Stomach (tissue), 9 donors: ENCODE data around the gene PEAK3. TPM values are rescaled to one million over a fixed set of nuclear protein-coding genes. Genes with fewer than 3 reads are reported as not detected.

Experiments
- DNase-seq, 2 donors: peaks; one replicate each; pipeline versions ENCODE4 v3.0.0 to v3.0.0-alpha.2; 2013 to 2019
- H3K27ac ChIP-seq, 5 donors: fragments of 200-600 bp in 4 of 5; sonication (generic) in 4 of 5; one replicate each; pipeline ENCODE4 v1.5.1; 2013 to 2019; ENCODE audit warnings: mild to moderate bottlenecking in 1 of 5, moderate library complexity in 1 of 5
- H3K27me3 ChIP-seq, 3 donors: fragments of 200-600 bp; sonication (generic); one replicate each; pipeline ENCODE4 v1.5.1; 2017 to 2019; ENCODE audit warnings: mixed run types in 1 of 3
- H3K36me3 ChIP-seq, 4 donors: fragments of 200-600 bp; sonication (generic); 1 replicate in 3 of 4; 2 replicates in 1 of 4; pipeline ENCODE4 v1.5.1; 2016 to 2019
- H3K4me1 ChIP-seq, 4 donors: fragments of 200-600 bp; sonication (generic); one replicate each; pipeline ENCODE4 v1.5.1; 2016 to 2019
- H3K4me3 ChIP-seq, 4 donors: fragments of 200-600 bp; sonication (generic) in 3 of 4; one replicate each; pipeline ENCODE4 v1.5.1; 2016 to 2019; ENCODE audit warnings: mild to moderate bottlenecking in 1 of 4
- H3K9me3 ChIP-seq, 4 donors: fragments of 200-600 bp; sonication (generic); one replicate each; pipeline ENCODE4 v1.5.1; 2016 to 2019
- EP300 ChIP-seq: sonication (generic); formaldehyde crosslinking; IDR thresholded peaks from one replicate; pipeline ENCODE4 v1.6.1; 2017; ENCODE audit warnings: antibody characterized with exemption
- POLR2A ChIP-seq, 4 donors: fragments of 450-650 bp; IDR thresholded peaks; one replicate each; pipeline ENCODE4 v1.6.1; 2016; ENCODE audit warnings: antibody characterized with exemption in 4 of 4, control low read depth in 2 of 4, mild to moderate bottlenecking in 1 of 4, moderate library complexity in 1 of 4
- POLR2AphosphoS5 ChIP-seq, 3 donors: sonication (generic); formaldehyde crosslinking; IDR thresholded peaks; one replicate each; pipeline ENCODE4 v1.6.1; 2016; ENCODE audit warnings: antibody characterized with exemption in 3 of 3
- WGBS, 5 donors: extraction: QIAGEN DNeasy Blood & Tissue Kit in 3 of 5; methylation state at CpG; one replicate each; pipeline versions ENCODE4 v1.1.5 to v1.1.7; 2013 to 2018; 5-methylcytosine and 5-hydroxymethylcytosine counted together
- intact Hi-C: fragments of 100-400 bp; cut with DNase I; formaldehyde crosslinking; loops from one replicate; pipeline ENCODE4 v1.15.1; 2023; ENCODE audit warnings: low total_unique reads
- polyA plus RNA-seq, 3 donors: library from polyadenylated mRNA; stranded (reverse); fragments of 200-250 nt; gene quantifications; one replicate each; pipeline ENCODE4 v1.2.3, GENCODE V29; 2013
- total RNA-seq, 5 donors: library from RNA; depleted of rRNA; stranded (reverse); fragments of >200 nt; gene quantifications; one replicate each; pipeline versions ENCODE4 v1.1.0 to v1.2.3, GENCODE V29; 2014 to 2016
- TF ChIP-seq, protein P1 (sequence below), 7 experiments: fragments of 450-650 bp in 4 of 7; fragments of 200-600 bp in 3 of 7; sonication (generic) in 3 of 7; IDR thresholded peaks; one replicate each; pipeline ENCODE4 v1.5.1; 2016 to 2019; ENCODE audit warnings: antibody characterized with exemption in 7 of 7, control low read depth in 2 of 7, mild to moderate bottlenecking in 1 of 7
- donor health status: healthy with polysubstance abuse.
- donor health status: Bipolar disorder and iron deficiency.
- donor health status: healthy.

The PEAK3 gene
- total and polyA plus RNA-seq, 8 donors: 0.15 to 1.4 (median 0.59) TPM; not detected in 4

DNA sequence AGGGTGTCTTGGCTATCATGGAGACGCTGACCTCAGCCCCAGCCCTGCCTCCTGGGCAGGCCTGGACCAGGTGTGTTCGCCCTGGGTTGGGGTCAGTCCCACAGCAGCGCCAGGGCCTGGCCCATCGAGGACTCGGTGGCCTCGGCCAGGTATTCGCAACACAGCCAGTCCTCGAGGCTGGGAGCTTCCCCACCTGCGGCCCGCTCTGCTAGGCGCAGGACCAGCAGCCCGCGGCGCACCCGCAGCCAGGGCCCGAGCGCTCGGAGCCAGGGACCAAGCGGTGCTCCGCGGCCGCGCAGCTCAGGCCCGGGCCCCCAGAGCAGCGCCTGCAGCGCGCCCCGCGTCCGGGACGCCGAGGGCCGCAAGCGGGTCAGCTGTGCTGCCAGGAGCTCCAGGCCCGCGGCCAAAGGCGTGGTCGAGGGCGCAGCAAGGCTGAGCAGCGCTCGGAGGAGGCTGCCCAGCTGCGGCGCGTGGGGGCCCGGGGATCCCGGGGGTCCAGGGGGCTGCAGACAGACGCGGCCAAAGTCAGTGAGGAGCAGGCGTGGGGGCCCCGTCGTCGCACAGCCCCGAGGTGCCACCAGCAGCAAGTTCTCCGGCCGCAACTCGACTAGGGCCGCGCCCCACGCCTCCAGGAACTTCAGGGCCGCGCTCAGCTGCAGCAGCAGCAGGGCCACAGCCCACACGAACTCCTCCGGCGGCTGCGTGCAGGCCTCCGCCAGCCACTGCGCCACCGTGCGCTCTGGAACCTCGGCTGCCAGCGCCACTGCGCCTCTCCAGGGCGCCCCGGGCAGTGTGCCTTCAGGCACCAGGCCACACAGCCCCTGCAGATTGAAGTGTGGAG is 6.2 kb downstream of the PEAK3 start:
- Histone ChIP-seq H3K27ac (peak overlapping the region; percentile 8 to 56 (median 48)), H3K4me3 (peak overlapping the region in 2 of 4 donors; percentile 2 to 32), H3K4me1 (peaks cover 48 to 81% (median 57%) of the 10 kb centered on the region in 4 donors), H3K27me3 (no peaks in the 10 kb centered on the region), H3K36me3 (peaks cover 13 to 40% (median 37%) of the 10 kb centered on the region in 4 donors), H3K9me3 (no peaks in the 10 kb centered on the region)
- intact Hi-C loops: no loop called here
- WGBS, 5 donors: 43 to 53% (median 46%) methylated on average over 30 to 74 of the region's 74 CpGs
- TF ChIP-seq POLR2A (IDR thresholded peaks at IDR 0.05): no peak
- TF ChIP-seq POLR2AphosphoS5 (IDR thresholded peaks at IDR 0.05): peak in 1 of 3 donors; percentile 2
- DNase-seq: peak in 1 of 2 donors; percentile 63

DNA sequence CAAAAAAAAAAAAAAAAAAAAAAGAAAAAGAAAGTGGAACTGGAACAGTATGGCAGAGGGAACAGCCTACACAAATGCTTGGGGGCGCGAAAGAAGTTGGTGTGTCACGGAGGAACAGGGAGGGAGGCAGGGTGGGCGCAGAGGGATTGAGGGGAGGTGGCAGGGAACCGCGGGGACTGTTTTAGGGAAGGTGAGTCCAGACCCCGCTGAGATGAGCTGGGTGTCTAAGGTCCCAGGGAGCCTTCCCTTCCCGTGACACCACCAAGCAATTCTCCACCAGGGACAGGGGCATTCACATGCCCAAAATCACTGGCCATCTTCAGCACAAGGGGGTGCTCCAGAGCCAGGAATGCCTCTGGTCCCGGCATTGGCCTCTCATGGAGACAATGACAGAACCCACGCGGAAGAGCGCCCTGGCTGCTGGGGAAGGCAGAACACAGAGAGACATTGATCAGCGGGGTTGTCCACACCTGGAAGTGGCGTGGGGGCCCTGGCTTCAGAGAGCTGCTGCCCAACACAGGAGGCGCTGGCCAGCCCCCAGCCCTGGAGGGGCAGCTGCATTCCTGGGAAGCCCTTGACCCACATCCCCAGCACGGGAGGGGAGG is 6.9 kb downstream of the PEAK3 start:
- peak; percentile 69 to 86 for DNase-seq
- Histone ChIP-seq H3K27me3 (no peaks in the 10 kb centered on the region), H3K4me1 (peaks cover 48 to 76% (median 58%) of the 10 kb centered on the region in 4 donors), H3K4me3 (peak overlapping the region in 2 of 4 donors; percentile 2 to 32), H3K36me3 (peaks cover 13 to 40% (median 37%) of the 10 kb centered on the region in 4 donors), H3K9me3 (no peaks in the 10 kb centered on the region), H3K27ac (peak overlapping the region in 4 of 5 donors; percentile 36 to 56 (median 48))
- TF ChIP-seq POLR2AphosphoS5 (IDR thresholded peaks at IDR 0.05) (peak in 2 of 3 donors; percentile 8 to 27), EP300 (no peak), POLR2A (IDR thresholded peaks at IDR 0.05) (no peak)
- TF ChIP-seq, protein P1, sequence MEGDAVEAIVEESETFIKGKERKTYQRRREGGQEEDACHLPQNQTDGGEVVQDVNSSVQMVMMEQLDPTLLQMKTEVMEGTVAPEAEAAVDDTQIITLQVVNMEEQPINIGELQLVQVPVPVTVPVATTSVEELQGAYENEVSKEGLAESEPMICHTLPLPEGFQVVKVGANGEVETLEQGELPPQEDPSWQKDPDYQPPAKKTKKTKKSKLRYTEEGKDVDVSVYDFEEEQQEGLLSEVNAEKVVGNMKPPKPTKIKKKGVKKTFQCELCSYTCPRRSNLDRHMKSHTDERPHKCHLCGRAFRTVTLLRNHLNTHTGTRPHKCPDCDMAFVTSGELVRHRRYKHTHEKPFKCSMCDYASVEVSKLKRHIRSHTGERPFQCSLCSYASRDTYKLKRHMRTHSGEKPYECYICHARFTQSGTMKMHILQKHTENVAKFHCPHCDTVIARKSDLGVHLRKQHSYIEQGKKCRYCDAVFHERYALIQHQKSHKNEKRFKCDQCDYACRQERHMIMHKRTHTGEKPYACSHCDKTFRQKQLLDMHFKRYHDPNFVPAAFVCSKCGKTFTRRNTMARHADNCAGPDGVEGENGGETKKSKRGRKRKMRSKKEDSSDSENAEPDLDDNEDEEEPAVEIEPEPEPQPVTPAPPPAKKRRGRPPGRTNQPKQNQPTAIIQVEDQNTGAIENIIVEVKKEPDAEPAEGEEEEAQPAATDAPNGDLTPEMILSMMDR (IDR thresholded peaks at IDR 0.05): peak in 5 of 7 experiments; percentile 30 to 49 (median 33)
- WGBS, 5 donors: 53 to 70% (median 60%) methylated on average over 8 to 16 of the region's 16 CpGs
- intact Hi-C loops: loop anchor here (5.0 kb wide), 1 partner anchor 43 kb away; no protein-coding TSS in a partner anchor

DNA sequence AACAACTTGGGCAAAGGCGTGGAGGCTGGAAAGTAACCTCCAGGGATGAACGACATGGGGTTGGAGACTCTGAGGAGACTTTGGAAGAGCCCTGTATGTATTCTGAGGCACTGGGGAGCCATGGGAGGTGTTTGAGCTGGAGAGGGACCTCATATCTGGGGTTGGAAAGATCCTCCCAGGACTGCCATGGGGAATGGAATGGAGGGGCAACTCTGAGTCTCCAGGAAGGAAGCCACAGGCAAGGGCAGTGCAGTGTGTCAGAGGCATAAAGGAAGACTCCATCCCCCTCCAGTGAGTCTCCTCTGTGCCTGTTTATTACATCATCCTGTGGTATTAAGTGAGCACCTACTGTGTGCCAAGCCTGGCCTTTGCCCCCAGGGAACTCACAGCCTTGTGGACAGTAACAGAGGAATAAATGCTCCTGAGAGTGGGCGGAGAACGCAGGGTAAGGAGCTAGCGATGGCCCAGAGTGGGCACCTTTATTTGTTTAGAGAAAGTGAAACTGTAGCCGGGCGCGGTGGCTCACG is 7.7 kb downstream of the PEAK3 start:
- H3K27ac ChIP-seq: peak overlapping the region; percentile 38 to 99 (median 98)
- peaks cover 48 to 72% (median 58%) of the 10 kb centered on the region in 4 donors for H3K4me1 ChIP-seq
- no peak for DNase-seq
- H3K36me3 ChIP-seq: peaks cover 13 to 40% (median 37%) of the 10 kb centered on the region in 4 donors
- intact Hi-C loops: loop anchor here (5.0 kb wide), 1 partner anchor 42 kb away; no protein-coding TSS in a partner anchor
- no peaks in the 10 kb centered on the region for H3K9me3 ChIP-seq
- peak overlapping the region in 3 of 4 donors; percentile 18 to 99 (median 97) for H3K4me3 ChIP-seq
- 78 to 91% (median 81%) methylated on average over 9 of the region's 9 CpGs for WGBS, 5 donors
- H3K27me3 ChIP-seq: no peaks in the 10 kb centered on the region
- TF ChIP-seq EP300: no peak
- TF ChIP-seq, protein P1 (IDR thresholded peaks at IDR 0.05): no peak
- no peak for TF ChIP-seq POLR2A (IDR thresholded peaks at IDR 0.05)

DNA sequence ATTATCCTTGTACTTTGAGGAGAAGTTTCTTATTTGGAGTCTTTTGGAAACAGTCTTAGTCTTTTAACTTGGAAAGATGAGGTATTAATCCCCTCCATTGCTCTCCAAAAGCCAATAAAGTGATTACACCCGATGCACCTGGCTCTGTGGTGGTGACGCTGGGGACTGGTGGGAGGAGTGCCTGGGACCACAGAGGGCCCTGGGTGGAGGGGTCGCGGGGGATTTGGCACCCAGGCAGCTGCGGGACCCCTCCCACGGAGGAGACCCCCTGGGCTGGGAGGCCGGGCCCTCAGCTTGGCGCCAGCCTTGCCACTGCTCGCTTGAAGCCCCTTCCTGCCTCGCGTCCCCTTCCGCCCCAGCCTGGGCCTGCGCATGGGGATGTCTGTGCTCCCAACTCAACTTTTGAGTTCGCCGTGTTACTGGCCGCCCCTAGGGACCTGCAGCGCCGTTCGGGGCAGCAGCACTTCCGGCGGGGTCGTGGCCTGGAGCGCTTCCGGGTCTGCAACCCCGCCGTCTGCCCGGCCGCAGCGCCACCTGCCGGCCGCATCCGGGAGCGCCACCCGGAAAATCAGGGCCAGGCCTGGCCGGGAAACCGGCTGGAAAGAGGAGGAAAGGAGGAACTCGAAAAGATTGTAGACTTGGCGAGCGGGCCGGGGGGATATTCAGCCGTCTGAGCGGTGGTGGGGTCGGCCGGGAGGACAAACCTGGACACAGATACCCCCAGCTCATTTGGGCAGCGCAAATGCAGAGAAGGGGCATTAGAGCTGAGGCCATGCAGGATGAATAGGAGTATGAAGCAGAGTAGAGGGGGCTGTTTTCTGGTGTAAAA is 8.4 kb downstream of the PEAK3 start:
- H3K4me3 ChIP-seq: peak overlapping the region; percentile 18 to 99 (median 58)
- no peaks in the 10 kb centered on the region for H3K27me3 ChIP-seq
- no peak for TF ChIP-seq EP300
- TF ChIP-seq, protein P1 (IDR thresholded peaks at IDR 0.05): peak in 6 of 7 experiments; percentile 29 to 99 (median 97)
- TF ChIP-seq POLR2AphosphoS5 (IDR thresholded peaks at IDR 0.05): peak; percentile 6 to 84 (median 51)
- H3K9me3 ChIP-seq: no peaks in the 10 kb centered on the region
- H3K4me1 ChIP-seq: peaks cover 48 to 70% (median 60%) of the 10 kb centered on the region in 4 donors
- peak; percentile 83 to 93 for DNase-seq
- intact Hi-C loops: loop anchor here (5.0 kb wide), 1 partner anchor 41 kb away; no protein-coding TSS in a partner anchor
- WGBS, 5 donors: 9 to 14% (median 10%) methylated on average over 35 to 45 of the region's 45 CpGs
- H3K36me3 ChIP-seq: peaks cover 13 to 40% (median 37%) of the 10 kb centered on the region in 4 donors
- peak overlapping the region; percentile 70 to 99 (median 98) for H3K27ac ChIP-seq
